Measurements from ENCODE around the gene TRIM40.

The TRIM40 gene

DNA sequence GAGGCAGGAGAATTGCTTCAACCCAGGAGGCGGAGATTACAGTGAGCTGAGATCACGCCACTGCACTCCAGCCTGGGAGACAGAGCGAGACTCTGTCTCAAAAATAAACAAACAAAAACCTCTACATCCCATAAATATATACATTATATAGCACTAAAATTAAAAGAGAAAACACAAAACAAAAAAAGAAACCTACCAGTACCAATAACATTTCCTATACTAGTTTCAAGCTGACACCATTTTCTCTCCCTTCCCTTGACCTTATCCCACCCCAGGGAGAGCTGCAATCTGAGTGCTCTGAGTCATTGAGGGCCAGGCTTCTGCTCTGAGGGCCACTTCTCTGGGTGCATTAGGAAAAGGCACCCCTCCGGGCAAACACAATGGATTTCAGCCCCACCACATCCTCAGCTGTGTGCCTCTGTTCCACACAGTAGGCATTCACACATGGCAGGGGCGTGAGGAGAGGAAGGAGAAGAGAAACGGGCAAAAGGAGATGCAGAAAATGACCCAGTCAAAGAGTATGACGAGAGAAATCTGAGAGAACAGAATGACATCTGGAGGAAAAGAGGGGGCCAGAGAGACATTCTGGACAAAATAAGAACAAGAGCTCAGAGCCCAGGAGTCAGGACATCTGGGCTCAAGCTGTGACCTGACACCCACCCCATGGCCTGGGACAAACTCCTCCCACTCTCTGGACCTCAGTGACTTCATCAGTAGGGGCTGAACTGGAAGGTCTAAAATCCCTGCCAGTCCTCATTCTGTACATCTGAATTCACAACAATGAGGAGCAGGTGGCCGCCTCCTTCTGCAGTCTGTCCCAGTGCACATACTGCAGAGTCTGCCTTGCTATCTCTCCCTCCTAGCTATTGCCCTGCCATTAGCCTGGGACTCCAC lies 59.1 kb downstream of the TRIM40 start:
- H3K36me3 ChIP-seq (ENCODE audit: control insufficient read depth, low read depth, low read length), result peaks cover 46% of the 10 kb centered on the region

DNA sequence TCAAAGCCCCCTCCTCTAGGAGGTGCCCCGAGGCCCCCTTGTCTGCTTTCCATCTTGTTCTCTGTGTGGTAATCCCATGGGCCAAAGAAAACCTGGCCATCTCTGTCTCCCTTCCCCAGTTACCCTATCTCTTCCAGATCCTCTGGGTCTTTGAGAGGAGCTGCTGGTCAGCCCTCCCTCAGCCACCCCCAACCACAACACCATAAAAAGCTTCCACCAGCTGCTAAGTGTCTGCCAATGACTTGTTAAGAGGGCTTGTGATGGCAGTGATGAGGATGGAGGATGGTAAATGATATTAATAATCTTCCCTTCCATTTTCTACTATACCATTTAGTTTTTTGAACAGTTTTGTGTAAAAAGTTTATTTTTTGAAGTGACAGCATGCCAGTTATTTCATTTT lies 60.0 kb downstream of the TRIM40 start:
- no peak overlapping the region for H3K27ac ChIP-seq (ENCODE audit: low read length)
- H3K36me3 ChIP-seq (ENCODE audit: control insufficient read depth, low read depth, low read length), result peaks cover 45% of the 10 kb centered on the region
- H3K9ac ChIP-seq (ENCODE audit: low read length), result no peak overlapping the region
- peaks cover under 1% of the 10 kb centered on the region for H3K4me1 ChIP-seq (ENCODE audit: control insufficient read depth, low read depth, low read length)
- H3K27me3 ChIP-seq (ENCODE audit: control insufficient read depth, insufficient read depth, low read length), result no peaks in the 10 kb centered on the region
- no peaks in the 10 kb centered on the region for H3K9me3 ChIP-seq (ENCODE audit: control insufficient read depth, low read depth, low read length)
- no peak overlapping the region for H3K4me3 ChIP-seq (ENCODE audit: low read length)

More for the DNA sequence above, 59.1 kb downstream of the TRIM40 start:
- H3K4me3 ChIP-seq (ENCODE audit: low read length), result no peak overlapping the region
- H3K9ac ChIP-seq (ENCODE audit: low read length), result no peak overlapping the region
- no peaks in the 10 kb centered on the region for H3K9me3 ChIP-seq (ENCODE audit: control insufficient read depth, low read depth, low read length)
- H3K4me1 ChIP-seq (ENCODE audit: control insufficient read depth, low read depth, low read length), result no peaks in the 10 kb centered on the region
- H3K27ac ChIP-seq (ENCODE audit: low read length), result no peak overlapping the region
- H3K27me3 ChIP-seq (ENCODE audit: control insufficient read depth, insufficient read depth, low read length), result no peaks in the 10 kb centered on the region

GRCh38 chr6:30196376-30196775 lies 60.4 kb downstream of the TRIM40 start:
- Histone ChIP-seq H3K36me3 (ENCODE audit: control insufficient read depth, low read depth, low read length) (peaks cover 45% of the 10 kb centered on the region), H3K9me3 (ENCODE audit: control insufficient read depth, low read depth, low read length) (no peaks in the 10 kb centered on the region), H3K9ac (ENCODE audit: low read length) (no peak overlapping the region), H3K4me1 (ENCODE audit: control insufficient read depth, low read depth, low read length) (peaks cover 5% of the 10 kb centered on the region), H3K27me3 (ENCODE audit: control insufficient read depth, insufficient read depth, low read length) (no peaks in the 10 kb centered on the region), H3K4me3 (ENCODE audit: low read length) (no peak overlapping the region), H3K27ac (ENCODE audit: low read length) (no peak overlapping the region)

Data from iPS-18a (cell line).